Gastrocnemius medialis (tissue), 4 donors: ENCODE data around the gene DAAM1. TPM values are rescaled to one million over a fixed set of nuclear protein-coding genes. Genes with fewer than 3 reads are reported as not detected.

Experiments used
- ATAC-seq, 2 donors: fragments of 150-250 bp; one replicate each; pipeline ENCODE4 v1.9.1; 2016
- DNase-seq, 2 donors: peaks; one replicate each; pipeline ENCODE4 v3.0.0-alpha.2; 2019
- H3K27ac ChIP-seq, 4 donors: fragments of 200-600 bp; sonication (generic); 1 replicate in 1 of 4; 2 replicates in 3 of 4; pipeline ENCODE4 v1.5.1; 2016 to 2018; ENCODE audit warnings: mild to moderate bottlenecking in 2 of 4, moderate library complexity in 1 of 4
- H3K27me3 ChIP-seq, 3 donors: fragments of 200-600 bp; sonication (generic) in 2 of 3; 1 replicate in 1 of 3; 2 replicates in 2 of 3; pipeline versions ENCODE4 v1.5.1 to v1.6.0; 2016 to 2019; ENCODE audit warnings: mild to moderate bottlenecking in 1 of 3, moderate library complexity in 1 of 3
- H3K36me3 ChIP-seq, 2 donors: fragments of 200-600 bp; sonication (generic) in 1 of 2; one replicate each; pipeline ENCODE4 v1.5.1; 2017 to 2018
- H3K4me1 ChIP-seq, 2 donors: fragments of 200-600 bp; sonication (generic) in 1 of 2; one replicate each; pipeline ENCODE4 v1.5.1; 2016 to 2017; ENCODE audit warnings: mild to moderate bottlenecking in 2 of 2
- H3K4me3 ChIP-seq, 4 donors: fragments of 200-600 bp; sonication (generic) in 3 of 4; 1 replicate in 1 of 4; 2 replicates in 3 of 4; pipeline ENCODE4 v1.5.1; 2016 to 2019; ENCODE audit warnings: mild to moderate bottlenecking in 2 of 4
- H3K9me3 ChIP-seq, 3 donors: fragments of 200-600 bp; sonication (generic) in 2 of 3; 1 replicate in 1 of 3; 2 replicates in 2 of 3; pipeline ENCODE4 v1.5.1; 2016 to 2019
- CTCF ChIP-seq, 5 experiments: fragments of 450-650 bp in 3 of 5; fragments of 200-600 bp in 2 of 5; sonication (generic) in 2 of 5; IDR thresholded peaks in 4 of 5; conservative IDR thresholded peaks in 1 of 5; 1 replicate in 4 of 5; 2 replicates in 1 of 5; pipeline ENCODE4 v1.5.1; 2016 to 2019; ENCODE audit warnings: antibody characterized with exemption in 5 of 5, mild to moderate bottlenecking in 3 of 5, moderate library complexity in 3 of 5
- POLR2A ChIP-seq, 2 donors: fragments of 450-650 bp; IDR thresholded peaks; one replicate each; pipeline ENCODE4 v1.6.1; 2017; ENCODE audit warnings: antibody characterized with exemption in 2 of 2, mild to moderate bottlenecking in 2 of 2, moderate library complexity in 2 of 2
- in situ Hi-C, 4 donors: fragments of 200-750 bp; cut with MboI; loops; one replicate each; pipeline versions ENCODE4 v1.15.0 to v1.8.0; 2017; ENCODE audit warnings: low sequenced_read_pairs in 4 of 4
- intact Hi-C: fragments of 100-400 bp; cut with DNase I; formaldehyde crosslinking; loops from one replicate; pipeline ENCODE4 v1.15.1; 2023; ENCODE audit warnings: low total_unique reads
- total RNA-seq, 4 donors: library from RNA; depleted of rRNA; stranded (reverse); fragments of >200 nt; gene quantifications; one replicate each; pipeline versions ENCODE4 v1.1.0 to v1.2.3, GENCODE V29; 2016

Gene DAAM1
- total RNA-seq, 4 donors from 2014 or later = 4.4 to 13.9 (median 6.4) TPM

- H3K4me1 ChIP-seq = peaks cover 5 to 16% of the 10 kb centered on the region in 2 donors
- intact Hi-C loops = no loop called here
Measured at GRCh38 chr14:59305231-59305630, 116.8 kb downstream of the DAAM1 start.

GRCh38 chr14:59305836-59306555 lies 117.5 kb downstream of the DAAM1 start:
- no peak overlapping the region for H3K4me3 ChIP-seq
- no peaks in the 10 kb centered on the region for H3K9me3 ChIP-seq
- peaks cover 10 to 16% of the 10 kb centered on the region in 2 donors for H3K4me1 ChIP-seq
- DNase-seq (no peak), ATAC-seq (no peak)
- in situ Hi-C loops = no loop called here
- no peaks in the 10 kb centered on the region for H3K36me3 ChIP-seq
- no peak for TF ChIP-seq CTCF (IDR thresholded peaks at IDR 0.05 in 4 of 5, conservative IDR thresholded peaks at IDR 0.05 in 1 of 5)
- TF ChIP-seq POLR2A (IDR thresholded peaks at IDR 0.05) = no peak
- no peaks in the 10 kb centered on the region for H3K27me3 ChIP-seq
- H3K27ac ChIP-seq = no peak overlapping the region
- intact Hi-C loops = no loop called here

More at GRCh38 chr14:59305231-59305630, 116.8 kb downstream of the DAAM1 start:
- Histone ChIP-seq H3K4me3 (no peak overlapping the region), H3K36me3 (no peaks in the 10 kb centered on the region), H3K9me3 (no peaks in the 10 kb centered on the region), H3K27me3 (no peaks in the 10 kb centered on the region), H3K27ac (no peak overlapping the region)
- no peak for ATAC-seq
- in situ Hi-C loops = no loop called here
- DNase-seq = no peak
- TF ChIP-seq POLR2A (IDR thresholded peaks at IDR 0.05) = no peak
- no peak for TF ChIP-seq CTCF (IDR thresholded peaks at IDR 0.05 in 4 of 5, conservative IDR thresholded peaks at IDR 0.05 in 1 of 5)

- Histone ChIP-seq H3K9me3 (no peaks in the 10 kb centered on the region), H3K4me3 (no peak overlapping the region), H3K4me1 (peaks cover 10 to 16% of the 10 kb centered on the region in 2 donors), H3K36me3 (no peaks in the 10 kb centered on the region), H3K27ac (no peak overlapping the region), H3K27me3 (no peaks in the 10 kb centered on the region)
- intact Hi-C loops = no loop called here
- DNase-seq (no peak), ATAC-seq (no peak)
- TF ChIP-seq CTCF (IDR thresholded peaks at IDR 0.05 in 4 of 5, conservative IDR thresholded peaks at IDR 0.05 in 1 of 5) (no peak), POLR2A (IDR thresholded peaks at IDR 0.05) (no peak)
- in situ Hi-C loops = no loop called here
Measured at GRCh38 chr14:59306775-59307174, 118.3 kb downstream of the DAAM1 start.

GRCh38 chr14:59308086-59308485 lies 119.6 kb downstream of the DAAM1 start:
- in situ Hi-C loops = no loop called here

More at GRCh38 chr14:59308086-59308485, 119.6 kb downstream of the DAAM1 start:
- no peak for DNase-seq
- TF ChIP-seq CTCF (IDR thresholded peaks at IDR 0.05 in 4 of 5, conservative IDR thresholded peaks at IDR 0.05 in 1 of 5) (no peak), POLR2A (IDR thresholded peaks at IDR 0.05) (no peak)
- Histone ChIP-seq H3K4me3 (no peak overlapping the region), H3K27ac (no peak overlapping the region), H3K4me1 (peaks cover 14 to 16% of the 10 kb centered on the region in 2 donors), H3K9me3 (no peaks in the 10 kb centered on the region), H3K27me3 (no peaks in the 10 kb centered on the region), H3K36me3 (no peaks in the 10 kb centered on the region)
- intact Hi-C loops = no loop called here
- ATAC-seq = no peak
